ENCODE results near the gene CDT1.

CDT1 gene

GRCh38 chr16:88840600-88841215 lies 37.1 kb downstream of the CDT1 start:
- no peak overlapping the region for H3K4me3 ChIP-seq (ENCODE audit: low read depth, low read length)

GRCh38 chr16:88841521-88842307 lies 38.1 kb downstream of the CDT1 start:
- TF ChIP-seq CTCF (IDR thresholded peaks at IDR 0.05; ENCODE audit: borderline replicate concordance, insufficient read depth, low read depth, low read length) = no peak
- no peak overlapping the region for H3K4me3 ChIP-seq (ENCODE audit: low read depth, low read length)

More at GRCh38 chr16:88840600-88841215, 37.1 kb downstream of the CDT1 start:
- TF ChIP-seq CTCF (IDR thresholded peaks at IDR 0.05; ENCODE audit: borderline replicate concordance, insufficient read depth, low read depth, low read length) = no peak

- no peak overlapping the region for H3K4me3 ChIP-seq (ENCODE audit: low read depth, low read length)
- TF ChIP-seq CTCF (IDR thresholded peaks at IDR 0.05; ENCODE audit: borderline replicate concordance, insufficient read depth, low read depth, low read length) = no peak
Observed at GRCh38 chr16:88842308-88842756, 38.7 kb downstream of the CDT1 start.

- H3K4me3 ChIP-seq (ENCODE audit: low read depth, low read length) = no peak overlapping the region
- TF ChIP-seq CTCF (IDR thresholded peaks at IDR 0.05; ENCODE audit: borderline replicate concordance, insufficient read depth, low read depth, low read length) = no peak
Observed at GRCh38 chr16:88842806-88843205, 39.2 kb downstream of the CDT1 start.

GRCh38 chr16:88843256-88843655 lies 39.7 kb downstream of the CDT1 start:
- no peak for TF ChIP-seq CTCF (IDR thresholded peaks at IDR 0.05; ENCODE audit: borderline replicate concordance, insufficient read depth, low read depth, low read length)
- H3K4me3 ChIP-seq (ENCODE audit: low read depth, low read length) = no peak overlapping the region

GRCh38 chr16:88844419-88845036 lies 40.9 kb downstream of the CDT1 start:
- TF ChIP-seq CTCF (IDR thresholded peaks at IDR 0.05; ENCODE audit: borderline replicate concordance, insufficient read depth, low read depth, low read length) = 0 out of 2 replicates have a peak, but pooled peaks have one; percentile 10
- H3K4me3 ChIP-seq (ENCODE audit: low read depth, low read length) = no peak overlapping the region
